ENCODE measurements around the gene GPR84. TPM values are rescaled to one million over a fixed set of nuclear protein-coding genes. Genes with fewer than 3 reads are reported as not detected.

The GPR84 gene
- polyA plus RNA-seq, 3 donors = 2.4 to 14.2 (median 5.6) TPM

GRCh38 chr12:54376596-54376995 lies 12.3 kb upstream of the GPR84 start:
- H3K4me1 ChIP-seq (ENCODE audit: control insufficient read depth in 1 of 2, insufficient read depth in 2 of 2, low read length in 2 of 2) = peaks cover 37 to 64% of the 10 kb centered on the region in 2 donors
- intact Hi-C loops (cut with micrococcal nuclease) = loop anchor here in 1 of 2 donors (5.0 kb wide), 1 partner anchor 84 kb away; no protein-coding TSS in a partner anchor
- no peak overlapping the region for H2AFZ ChIP-seq (ENCODE audit: insufficient read depth, low read depth, low read length, poor library complexity, severe bottlenecking)
- no peak for TF ChIP-seq CTCF (IDR thresholded peaks at IDR 0.05)
- DNase-seq = no peak
- H3K4me3 ChIP-seq (replicated peaks in 1 of 3; ENCODE audit: low read depth in 2 of 3, low read length in 3 of 3) = no peak overlapping the region
- H3K36me3 Mint-ChIP-seq = peaks cover 90 to 95% of the 10 kb centered on the region in 2 donors
- H4K20me1 ChIP-seq (ENCODE audit: insufficient read depth, low read length) = peaks cover 97% of the 10 kb centered on the region
- H3K27me3 Mint-ChIP-seq (ENCODE audit: low read depth in 3 of 3) = peaks cover 0 to 4% (median 0%) of the 10 kb centered on the region in 3 donors
- no peaks in the 10 kb centered on the region for H3K27me3 ChIP-seq (ENCODE audit: control insufficient read depth in 2 of 2, insufficient read depth in 2 of 2, low read length in 2 of 2)
- no peak overlapping the region for H3K4me2 ChIP-seq (replicated peaks; ENCODE audit: extremely low read depth, low read length, poor library complexity, severe bottlenecking)
- no peaks in the 10 kb centered on the region for H3K9me3 ChIP-seq (replicated peaks in 1 of 2; ENCODE audit: control insufficient read depth in 1 of 2, insufficient read depth in 1 of 2, low read length in 2 of 2)
- H3K4me1 Mint-ChIP-seq = peaks cover 81% of the 10 kb centered on the region
- peaks cover 55% of the 10 kb centered on the region for H3K79me2 ChIP-seq (ENCODE audit: insufficient read depth, low read length)
- H3K27ac ChIP-seq (ENCODE audit: low read depth in 1 of 2, low read length in 2 of 2) = no peak overlapping the region
- peaks cover 75 to 78% of the 10 kb centered on the region in 2 donors for H3K36me3 ChIP-seq (replicated peaks in 1 of 2; ENCODE audit: control insufficient read depth in 1 of 2, insufficient read depth in 2 of 2, low read length in 2 of 2)
- H3K27ac Mint-ChIP-seq = peak overlapping the region in 3 of 7 donors; percentile 13 to 57 (median 18)
- WGBS (ENCODE audit: insufficient coverage) = 100% methylated on average over 1 of the region's 4 CpGs
- H3K9ac ChIP-seq (ENCODE audit: insufficient read depth, low read length, poor library complexity, severe bottlenecking) = no peak overlapping the region
- H3K4me3 Mint-ChIP-seq = no peak overlapping the region
- no peaks in the 10 kb centered on the region for H3K9me3 Mint-ChIP-seq

GRCh38 chr12:54375259-54375579 lies 10.9 kb upstream of the GPR84 start:
- peaks cover 25 to 54% of the 10 kb centered on the region in 2 donors for H3K4me1 ChIP-seq (ENCODE audit: control insufficient read depth in 1 of 2, insufficient read depth in 2 of 2, low read length in 2 of 2)
- H3K9me3 Mint-ChIP-seq = no peaks in the 10 kb centered on the region
- no peak for DNase-seq
- H4K20me1 ChIP-seq (ENCODE audit: insufficient read depth, low read length) = peaks cover 99% of the 10 kb centered on the region
- peaks cover 86 to 87% of the 10 kb centered on the region in 2 donors for H3K36me3 ChIP-seq (replicated peaks in 1 of 2; ENCODE audit: control insufficient read depth in 1 of 2, insufficient read depth in 2 of 2, low read length in 2 of 2)
- H3K27me3 ChIP-seq (ENCODE audit: control insufficient read depth in 2 of 2, insufficient read depth in 2 of 2, low read length in 2 of 2) = no peaks in the 10 kb centered on the region
- H3K27ac ChIP-seq (ENCODE audit: low read depth in 1 of 2, low read length in 2 of 2) = no peak overlapping the region
- no peaks in the 10 kb centered on the region for H3K9me3 ChIP-seq (replicated peaks in 1 of 2; ENCODE audit: control insufficient read depth in 1 of 2, insufficient read depth in 1 of 2, low read length in 2 of 2)
- 100% methylated on average over 1 of the region's 2 CpGs for WGBS (ENCODE audit: insufficient coverage)
- TF ChIP-seq CTCF (IDR thresholded peaks at IDR 0.05) = no peak
- no peak overlapping the region for H3K4me3 ChIP-seq (replicated peaks in 1 of 3; ENCODE audit: low read depth in 2 of 3, low read length in 3 of 3)
- H3K27me3 Mint-ChIP-seq (ENCODE audit: low read depth in 3 of 3) = peaks cover 0 to 4% (median 0%) of the 10 kb centered on the region in 3 donors
- peaks cover 89 to 94% of the 10 kb centered on the region in 2 donors for H3K36me3 Mint-ChIP-seq
- no peak overlapping the region for H3K4me2 ChIP-seq (replicated peaks; ENCODE audit: extremely low read depth, low read length, poor library complexity, severe bottlenecking)
- H3K79me2 ChIP-seq (ENCODE audit: insufficient read depth, low read length) = peaks cover 44% of the 10 kb centered on the region
- intact Hi-C loops (cut with micrococcal nuclease) = loop anchor here in 1 of 2 donors (5.0 kb wide), 1 partner anchor 83 kb away; no protein-coding TSS in a partner anchor
- peaks cover 75% of the 10 kb centered on the region for H3K4me1 Mint-ChIP-seq
- no peak overlapping the region for H2AFZ ChIP-seq (ENCODE audit: insufficient read depth, low read depth, low read length, poor library complexity, severe bottlenecking)
- no peak overlapping the region for H3K9ac ChIP-seq (ENCODE audit: insufficient read depth, low read length, poor library complexity, severe bottlenecking)
- H3K4me3 Mint-ChIP-seq = no peak overlapping the region
- peak overlapping the region in 3 of 7 donors; percentile 23 to 60 (median 43) for H3K27ac Mint-ChIP-seq

Measured in CD14-positive monocyte (primary cell).